ENCODE results near the gene CLPX.
"Not testable (repeated sequence)": the region's sequence is repeated elsewhere in the genome, so short reads cannot be mapped to it uniquely, and the experiment has no call there.

CLPX gene

GRCh38 chr15:65099801-65100200 is 85.3 kb downstream of the CLPX start:
- DNase-seq: not testable (repeated sequence)

GRCh38 chr15:65099336-65099735 is 85.8 kb downstream of the CLPX start:
- DNase-seq: no peak

Measured in suppressor macrophage treated with lipopolysaccharide for 4 hours (primary cell).